SK-N-SH treated with all-trans-retinoic acid at 6 μM for 48 hours (cell line): ENCODE results near the gene YIPF4.
"Not testable (repeated sequence)": the region's sequence is repeated elsewhere in the genome, so short reads cannot be mapped to it uniquely, and the experiment has no call there.

Source experiments
- ATAC-seq: fragments of 200-7000 bp; cut with Tn5 transposase; 3 replicates; pipeline ENCODE4 v1.9.1; 2020; ENCODE audit warnings: mild to moderate bottlenecking, moderate library complexity
- ARNTL ChIP-seq: fragments of 450-650 bp; formaldehyde crosslinking; IDR thresholded peaks from 2 replicates; pipeline ENCODE4 v1.5.0; 2020; ENCODE audit warnings: low read depth, mild to moderate bottlenecking, moderate library complexity, borderline replicate concordance
- BACH2 ChIP-seq: fragments of 250-450 bp; sonication (Bioruptor Pico); IDR thresholded peaks from 2 replicates; pipeline ENCODE4 v1.9.0; 2021; ENCODE audit warnings: mild to moderate bottlenecking, borderline replicate concordance
- CSRNP3 ChIP-seq: fragments of 250-450 bp; sonication (Bioruptor Pico); IDR thresholded peaks from 2 replicates; pipeline ENCODE4 v1.5.1; 2021; ENCODE audit warnings: mild to moderate bottlenecking, moderate library complexity
- ESRRG ChIP-seq: fragments of 250-450 bp; sonication (Bioruptor Pico); IDR thresholded peaks from 2 replicates; pipeline ENCODE4 v1.6.1; 2021; ENCODE audit warnings: mild to moderate bottlenecking
- GLIS3 ChIP-seq: fragments of 250-450 bp; sonication (Bioruptor Pico); IDR thresholded peaks from 2 replicates; pipeline ENCODE4 v1.5.0; 2020; ENCODE audit warnings: mild to moderate bottlenecking, moderate library complexity
- OSR1 ChIP-seq: fragments of 250-450 bp; sonication (Bioruptor Pico); IDR thresholded peaks from 2 replicates; pipeline ENCODE4 v1.8.0; 2022; ENCODE audit warnings: moderate library complexity, mild to moderate bottlenecking, inconsistent platforms
- PATZ1 ChIP-seq: fragments of 250-450 bp; sonication (Bioruptor Pico); IDR thresholded peaks from 2 replicates; pipeline ENCODE4 v1.8.0; 2020; ENCODE audit warnings: mild to moderate bottlenecking, moderate library complexity, borderline replicate concordance
- RARB ChIP-seq: fragments of 250-450 bp; sonication (Bioruptor Pico); IDR thresholded peaks from 2 replicates; pipeline ENCODE4 v1.8.0; 2021; ENCODE audit warnings: mild to moderate bottlenecking, moderate library complexity
- SNAI2 ChIP-seq: fragments of 250-450 bp; sonication (Bioruptor Pico); IDR thresholded peaks from 2 replicates; pipeline ENCODE4 v1.5.0; 2020; ENCODE audit warnings: mild to moderate bottlenecking, moderate library complexity
- TCF4 ChIP-seq: fragments of 250-450 bp; sonication (Bioruptor Pico); IDR thresholded peaks from 2 replicates; pipeline ENCODE4 v1.8.0; 2021; ENCODE audit warnings: mild to moderate bottlenecking, moderate library complexity, borderline replicate concordance
- TOX ChIP-seq: fragments of 250-450 bp; sonication (Bioruptor Pico); IDR thresholded peaks from 2 replicates; pipeline ENCODE4 v1.8.0; 2021; ENCODE audit warnings: mild to moderate bottlenecking, moderate library complexity, borderline replicate concordance
- ZFP3 ChIP-seq: fragments of 250-450 bp; sonication (Bioruptor Pico); IDR thresholded peaks from 2 replicates; pipeline ENCODE4 v1.5.0; 2020; ENCODE audit warnings: mild to moderate bottlenecking, moderate library complexity
- ZNF565 ChIP-seq: fragments of 450-650 bp; formaldehyde crosslinking; conservative IDR thresholded peaks from 2 replicates; pipeline ENCODE4 v1.5.0; 2020; ENCODE audit warnings: low read depth, mild to moderate bottlenecking, moderate library complexity
- ZNF70 ChIP-seq: fragments of 450-650 bp; formaldehyde crosslinking; IDR thresholded peaks from 2 replicates; pipeline ENCODE4 v1.5.0; 2020; ENCODE audit warnings: mild to moderate bottlenecking, moderate library complexity
- ZNF8 ChIP-seq: fragments of 450-650 bp; formaldehyde crosslinking; IDR thresholded peaks from 2 replicates; pipeline ENCODE4 v1.5.0; 2020; ENCODE audit warnings: mild to moderate bottlenecking, moderate library complexity
- TF ChIP-seq, protein P1 (sequence below): fragments of 250-450 bp; sonication (Bioruptor Pico); IDR thresholded peaks from 2 replicates; pipeline ENCODE4 v1.5.0; 2020; ENCODE audit warnings: mild to moderate bottlenecking, moderate library complexity
- TF ChIP-seq, protein P2 (sequence below): fragments of 250-450 bp; sonication (Bioruptor Pico); IDR thresholded peaks from 2 replicates; pipeline ENCODE4 v1.8.0; 2021; ENCODE audit warnings: low read depth, mild to moderate bottlenecking, moderate library complexity, borderline replicate concordance

YIPF4 gene

DNA sequence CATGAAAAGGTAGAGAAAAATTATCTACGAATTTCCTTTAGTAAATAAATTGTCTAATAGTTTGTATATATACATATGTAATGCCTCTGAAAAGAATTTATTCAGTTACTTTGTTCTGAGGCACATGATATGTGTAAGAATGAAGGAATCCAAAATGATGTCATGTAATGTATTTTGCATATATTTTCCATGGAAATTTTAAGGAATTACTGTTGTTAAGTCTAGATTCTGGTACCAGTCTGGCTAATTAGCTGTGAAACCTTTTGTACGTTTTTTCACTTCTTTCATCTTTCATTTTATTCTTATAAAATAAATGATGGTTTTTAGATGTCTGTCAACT lies 12.3 kb downstream of the YIPF4 start (continued):
- TF ChIP-seq CSRNP3 (no peak), BACH2 (no peak), TOX (CRISPR knock-in tag) (no peak)
- TF ChIP-seq, protein P1, sequence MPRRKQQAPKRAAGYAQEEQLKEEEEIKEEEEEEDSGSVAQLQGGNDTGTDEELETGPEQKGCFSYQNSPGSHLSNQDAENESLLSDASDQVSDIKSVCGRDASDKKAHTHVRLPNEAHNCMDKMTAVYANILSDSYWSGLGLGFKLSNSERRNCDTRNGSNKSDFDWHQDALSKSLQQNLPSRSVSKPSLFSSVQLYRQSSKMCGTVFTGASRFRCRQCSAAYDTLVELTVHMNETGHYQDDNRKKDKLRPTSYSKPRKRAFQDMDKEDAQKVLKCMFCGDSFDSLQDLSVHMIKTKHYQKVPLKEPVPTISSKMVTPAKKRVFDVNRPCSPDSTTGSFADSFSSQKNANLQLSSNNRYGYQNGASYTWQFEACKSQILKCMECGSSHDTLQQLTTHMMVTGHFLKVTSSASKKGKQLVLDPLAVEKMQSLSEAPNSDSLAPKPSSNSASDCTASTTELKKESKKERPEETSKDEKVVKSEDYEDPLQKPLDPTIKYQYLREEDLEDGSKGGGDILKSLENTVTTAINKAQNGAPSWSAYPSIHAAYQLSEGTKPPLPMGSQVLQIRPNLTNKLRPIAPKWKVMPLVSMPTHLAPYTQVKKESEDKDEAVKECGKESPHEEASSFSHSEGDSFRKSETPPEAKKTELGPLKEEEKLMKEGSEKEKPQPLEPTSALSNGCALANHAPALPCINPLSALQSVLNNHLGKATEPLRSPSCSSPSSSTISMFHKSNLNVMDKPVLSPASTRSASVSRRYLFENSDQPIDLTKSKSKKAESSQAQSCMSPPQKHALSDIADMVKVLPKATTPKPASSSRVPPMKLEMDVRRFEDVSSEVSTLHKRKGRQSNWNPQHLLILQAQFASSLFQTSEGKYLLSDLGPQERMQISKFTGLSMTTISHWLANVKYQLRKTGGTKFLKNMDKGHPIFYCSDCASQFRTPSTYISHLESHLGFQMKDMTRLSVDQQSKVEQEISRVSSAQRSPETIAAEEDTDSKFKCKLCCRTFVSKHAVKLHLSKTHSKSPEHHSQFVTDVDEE (CRISPR knock-in tag): no peak
- TF ChIP-seq, all 23 proteins: peak for 0

- TF ChIP-seq, protein P1 (CRISPR knock-in tag): no peak
- no peak for TF ChIP-seq ZNF565 (CRISPR knock-in tag)
- TF ChIP-seq GLIS3 (CRISPR knock-in tag): no peak
- no peak for TF ChIP-seq RARB (CRISPR knock-in tag)
- no peak for TF ChIP-seq ZNF70
- TF ChIP-seq ZNF8: no peak
- TF ChIP-seq, protein P2, sequence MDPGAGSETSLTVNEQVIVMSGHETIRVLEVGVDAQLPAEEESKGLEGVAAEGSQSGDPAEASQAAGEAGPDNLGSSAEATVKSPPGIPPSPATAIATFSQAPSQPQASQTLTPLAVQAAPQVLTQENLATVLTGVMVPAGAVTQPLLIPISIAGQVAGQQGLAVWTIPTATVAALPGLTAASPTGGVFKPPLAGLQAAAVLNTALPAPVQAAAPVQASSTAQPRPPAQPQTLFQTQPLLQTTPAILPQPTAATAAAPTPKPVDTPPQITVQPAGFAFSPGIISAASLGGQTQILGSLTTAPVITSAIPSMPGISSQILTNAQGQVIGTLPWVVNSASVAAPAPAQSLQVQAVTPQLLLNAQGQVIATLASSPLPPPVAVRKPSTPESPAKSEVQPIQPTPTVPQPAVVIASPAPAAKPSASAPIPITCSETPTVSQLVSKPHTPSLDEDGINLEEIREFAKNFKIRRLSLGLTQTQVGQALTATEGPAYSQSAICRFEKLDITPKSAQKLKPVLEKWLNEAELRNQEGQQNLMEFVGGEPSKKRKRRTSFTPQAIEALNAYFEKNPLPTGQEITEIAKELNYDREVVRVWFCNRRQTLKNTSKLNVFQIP: no peak
- ATAC-seq: no peak
Measured at GRCh38 chr2:32291746-32292145, 14.0 kb downstream of the YIPF4 start.

GRCh38 chr2:32293493-32293892 lies 15.8 kb downstream of the YIPF4 start:
- ATAC-seq: not testable (repeated sequence)

- ATAC-seq: not testable (repeated sequence)
Measured at GRCh38 chr2:32293966-32294562, 16.4 kb downstream of the YIPF4 start.

GRCh38 chr2:32310577-32310976 lies 32.9 kb downstream of the YIPF4 start:
- TF ChIP-seq ARNTL: no peak
- TF ChIP-seq TCF4 (CRISPR knock-in tag): no peak
- no peak for TF ChIP-seq SNAI2 (CRISPR knock-in tag)
- TF ChIP-seq PATZ1 (CRISPR knock-in tag): no peak
- TF ChIP-seq ESRRG (CRISPR knock-in tag): no peak
- no peak for TF ChIP-seq ZFP3 (CRISPR knock-in tag)
- TF ChIP-seq OSR1: no peak
- ATAC-seq: no peak
